B cell (primary cell): ENCODE results near the gene PAWR.

Source experiments
- CTCF ChIP-seq: fragments of 200-600 bp; IDR thresholded peaks from one replicate; pipeline ENCODE4 v1.8.0; 2022; ENCODE audit warnings: antibody characterized with exemption, mild to moderate bottlenecking
- EZH2 ChIP-seq: IDR thresholded peaks from 2 replicates; pipeline ENCODE4 v1.6.1; 2012; ENCODE audit warnings: borderline replicate concordance, low read depth, mild to moderate bottlenecking, moderate library complexity, low read length; ENCODE audit not compliant: insufficient read depth, poor library complexity, severe bottlenecking

- TF ChIP-seq CTCF: no peak
- TF ChIP-seq EZH2: no peak
These were observed at the start of gene PAWR for GRCh38 chr12:79690638-79691510.
